Stimulated activated CD4-positive, alpha-beta T cell treated with anti-CD3 and anti-CD28 coated beads, TNF-alpha, amount 100 ng/mL, for 24 hours (primary cell): Measurements from ENCODE around the gene PLCB4.

ENCODE experiments used
- DNase-seq, 3 experiments: peaks; one replicate each; pipeline ENCODE4 v3.0.0-alpha.2; 2020; ENCODE audit warnings: low read depth in 3 of 3

Gene PLCB4

DNA sequence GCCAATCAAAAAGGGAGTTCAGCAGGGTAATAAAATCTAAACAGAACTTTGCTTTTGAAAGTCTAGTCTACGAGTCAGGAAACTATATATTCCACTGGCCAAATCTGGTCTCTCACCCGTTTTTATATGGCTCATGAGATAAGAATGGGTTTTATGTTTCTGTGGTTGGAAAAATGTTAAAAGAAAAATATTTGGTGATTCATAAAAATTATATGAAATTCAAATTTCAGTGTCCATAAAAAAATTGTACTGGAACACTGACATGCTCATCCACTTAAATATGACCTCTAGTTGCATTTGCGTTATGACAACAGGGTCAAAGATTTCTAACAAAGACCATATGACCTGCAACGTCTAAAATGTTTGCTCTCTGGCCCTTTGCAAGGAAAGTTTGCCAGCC is 423.2 kb downstream of the PLCB4 start:
- no peak for DNase-seq

DNA sequence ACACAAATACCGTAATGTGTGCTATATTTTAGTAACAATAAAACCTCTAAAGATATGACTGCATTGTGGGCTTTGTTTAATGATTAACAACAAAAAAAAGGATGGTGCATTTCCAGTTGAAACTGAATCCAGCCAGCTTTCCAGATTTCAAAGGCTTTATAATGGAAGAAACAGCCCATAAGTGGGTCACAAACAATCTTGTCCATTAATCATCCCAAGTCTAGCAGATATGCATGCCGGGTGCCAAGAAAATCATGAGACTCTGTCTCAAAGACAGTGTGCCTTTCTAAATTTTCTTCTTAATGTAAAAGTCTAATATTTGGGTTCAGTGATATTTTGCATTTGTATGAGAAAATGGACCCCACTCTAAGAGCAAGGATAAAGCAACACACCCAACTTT is 424.9 kb downstream of the PLCB4 start:
- no peak for DNase-seq

DNA sequence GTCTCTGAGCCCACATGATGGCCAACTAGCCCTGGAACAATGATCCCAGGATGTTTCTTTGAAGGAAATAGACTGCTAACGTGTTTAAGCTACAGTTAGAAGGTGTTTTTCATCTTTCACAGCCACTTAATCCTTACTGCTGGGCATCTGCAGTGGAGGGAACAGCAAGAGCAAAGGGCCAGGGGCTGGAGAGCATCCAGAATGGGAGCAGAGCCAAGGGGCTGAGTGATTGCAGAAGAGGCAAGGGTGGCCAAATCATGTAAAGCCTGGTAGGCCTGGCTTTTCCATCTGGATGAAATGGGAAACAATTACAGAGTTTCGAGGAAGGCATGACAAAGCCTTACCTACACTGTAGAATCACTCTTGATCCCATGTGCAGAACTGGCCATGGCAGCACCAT is 426.8 kb downstream of the PLCB4 start:
- no peak for DNase-seq

DNA sequence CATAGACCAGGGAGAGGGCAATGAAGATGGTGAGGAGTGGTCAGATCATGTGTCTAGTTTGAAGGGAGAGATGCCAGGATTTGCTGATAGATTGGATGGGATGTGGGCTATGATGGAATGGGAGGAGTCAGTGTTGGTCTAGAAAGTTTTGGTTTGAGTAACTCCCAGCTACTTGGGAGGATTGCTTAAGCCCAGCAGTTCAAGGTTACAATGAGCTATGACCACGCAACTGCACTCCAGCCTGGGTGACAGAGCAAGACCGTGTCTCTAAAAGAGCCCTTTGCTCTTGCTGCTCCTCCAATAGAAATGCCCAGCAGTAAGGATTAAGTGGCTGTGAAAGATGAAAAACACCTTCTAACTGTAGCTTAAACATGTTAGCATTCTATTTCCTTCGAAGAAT is 427.3 kb downstream of the PLCB4 start:
- DNase-seq = no peak

DNA sequence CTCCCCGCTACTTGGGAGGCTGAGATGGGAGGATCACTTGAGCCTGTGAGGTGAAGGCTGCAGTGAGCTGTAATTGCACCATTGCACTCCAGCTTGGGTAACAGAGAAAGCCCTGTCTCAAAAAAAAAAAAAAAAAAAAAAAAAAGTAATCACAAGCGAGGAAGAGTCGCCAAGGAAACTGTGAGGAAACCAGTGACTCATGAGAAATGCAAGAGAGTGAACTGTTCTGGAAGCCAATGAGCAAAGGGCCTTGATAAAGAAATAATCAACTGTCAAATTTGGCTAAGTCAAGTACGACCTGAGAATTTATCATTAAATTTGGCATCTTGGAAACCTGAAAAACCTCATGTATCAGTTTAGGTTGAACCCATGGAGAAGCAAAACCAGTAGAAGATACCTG is 429.4 kb downstream of the PLCB4 start:
- DNase-seq = no peak

DNA sequence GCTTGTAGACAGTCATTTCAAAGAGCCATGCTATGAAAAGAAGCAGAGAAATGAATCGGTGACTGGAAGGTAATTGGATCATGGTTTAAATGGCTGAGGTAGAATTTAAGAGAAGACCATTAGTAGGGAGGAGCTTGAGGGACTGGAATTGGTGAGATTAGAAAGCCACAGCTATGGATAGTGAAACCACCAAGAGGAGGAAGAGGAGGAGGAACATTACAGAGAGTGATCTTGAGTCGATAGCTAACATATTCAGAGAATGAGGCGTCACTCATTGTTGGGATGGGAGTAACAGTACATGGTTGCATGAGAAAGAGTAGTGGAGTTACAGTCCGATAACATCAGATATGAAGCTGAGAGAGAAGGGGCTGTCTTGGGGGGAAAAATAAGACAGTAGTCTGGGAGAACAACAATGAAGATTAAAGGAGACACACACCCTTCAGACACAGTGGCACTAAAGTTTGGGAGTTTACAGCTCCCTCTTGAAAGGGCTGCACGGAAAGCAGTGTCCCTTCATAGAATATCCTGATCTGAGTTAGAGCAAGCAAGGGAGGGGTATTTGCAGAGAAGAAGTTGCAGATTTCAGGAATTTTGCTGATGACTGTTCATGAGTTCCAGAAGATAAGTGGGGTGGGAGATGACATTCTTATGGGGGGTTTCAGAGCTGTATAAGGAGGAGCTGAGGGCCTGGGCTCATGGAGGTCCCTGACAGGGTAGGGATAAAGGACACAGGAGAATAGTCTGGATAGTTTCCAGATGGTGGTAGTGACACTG is 430.4 kb downstream of the PLCB4 start:
- no peak for DNase-seq

DNA sequence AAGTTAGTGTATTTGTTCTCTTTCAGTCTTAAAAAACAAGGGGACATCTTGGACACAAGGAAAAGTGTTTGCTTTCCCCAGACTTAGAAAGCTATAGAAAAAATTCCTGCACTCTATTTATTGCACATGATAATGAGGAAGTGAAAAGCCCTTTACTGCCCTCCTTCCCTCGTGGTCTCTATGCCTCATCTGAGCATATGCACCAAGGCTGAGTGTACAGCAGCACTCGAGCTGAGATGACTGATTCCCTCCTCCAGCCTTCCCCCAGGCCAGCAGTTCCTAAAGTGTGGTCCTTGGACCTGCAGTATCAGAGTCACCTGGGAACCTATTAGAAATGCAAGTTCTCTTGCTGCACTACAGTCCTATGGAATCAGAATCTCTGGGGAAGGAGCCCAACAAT is 431.2 kb downstream of the PLCB4 start:
- DNase-seq = no peak

DNA sequence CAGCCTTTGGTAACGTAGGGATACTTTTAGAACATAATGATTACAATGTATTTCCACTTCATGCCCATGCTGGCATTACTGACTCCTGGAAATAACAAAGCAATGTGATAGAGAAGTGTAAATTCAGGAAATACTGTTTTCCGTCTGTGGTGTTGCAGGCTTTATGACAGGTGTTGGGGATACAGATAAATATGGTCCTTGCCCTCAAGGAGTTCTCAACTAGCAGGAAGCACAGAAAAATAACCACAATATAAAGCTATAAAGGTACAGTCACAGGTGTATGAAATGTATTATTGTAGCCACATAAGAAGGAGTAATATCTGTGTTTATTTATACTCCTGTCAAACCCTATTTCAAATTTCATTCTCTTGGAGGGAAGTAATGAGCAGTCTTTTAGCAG is 432.6 kb downstream of the PLCB4 start:
- DNase-seq = no peak

DNA sequence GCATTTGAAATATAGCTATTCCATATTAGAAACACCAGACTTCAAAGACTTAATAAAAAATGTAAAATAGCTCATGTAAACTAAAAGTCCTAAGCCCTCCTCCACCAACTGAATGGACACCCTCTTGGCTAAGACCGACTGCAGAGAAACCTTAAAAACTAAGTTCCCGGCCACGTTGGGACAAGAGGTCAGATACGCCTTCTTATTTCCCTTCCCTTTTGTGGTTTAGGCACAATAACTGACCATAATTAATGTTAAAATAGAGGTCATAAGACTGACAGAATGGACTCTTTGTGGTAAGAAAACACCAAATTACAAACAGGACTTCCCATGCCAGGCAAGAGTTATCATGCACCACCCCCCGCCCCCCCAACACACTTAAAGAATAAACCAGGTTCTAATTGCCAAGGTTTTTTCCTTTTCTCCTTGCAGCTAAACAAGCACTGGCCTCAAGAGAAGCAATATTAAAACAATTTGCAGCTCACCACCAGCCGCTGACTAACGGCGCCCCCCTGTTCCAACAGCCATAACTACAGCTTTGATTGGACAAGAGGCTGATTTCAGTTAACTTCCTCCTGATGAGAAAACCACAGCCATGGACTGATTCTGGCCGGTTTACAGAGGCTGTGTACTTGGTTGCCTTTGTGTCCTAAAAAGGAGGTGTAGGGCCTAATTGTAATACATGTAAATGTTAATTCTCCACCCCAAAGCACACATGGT is 434.8 kb downstream of the PLCB4 start:
- DNase-seq = no peak

DNA sequence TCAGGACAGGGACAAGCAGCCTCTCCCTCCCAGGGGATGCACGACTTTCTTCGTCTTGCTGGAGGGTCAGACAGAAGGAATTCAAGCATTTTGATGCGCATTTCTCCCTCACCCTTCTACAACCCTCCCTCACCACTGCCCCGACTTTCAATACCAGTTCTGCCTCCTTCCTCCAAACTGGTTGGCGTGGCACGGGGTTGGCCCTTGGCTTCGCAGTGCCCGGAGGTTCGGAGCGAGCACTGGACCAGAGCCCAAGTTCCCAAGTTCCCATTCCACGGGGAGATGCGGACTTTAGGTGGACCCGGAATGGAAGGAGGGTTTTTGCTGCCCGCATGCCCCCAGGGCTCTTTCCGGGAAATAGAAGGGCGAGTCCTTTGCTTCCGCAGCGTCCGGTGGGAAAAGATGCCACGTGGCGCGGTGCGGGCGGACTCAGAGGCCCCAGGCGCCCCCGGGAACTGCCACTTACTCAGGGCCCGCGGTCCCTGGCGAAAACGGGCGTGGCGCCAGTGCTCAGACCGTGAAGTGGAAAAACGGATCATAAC is 437.5 kb downstream of the PLCB4 start:
- no peak for DNase-seq

DNA sequence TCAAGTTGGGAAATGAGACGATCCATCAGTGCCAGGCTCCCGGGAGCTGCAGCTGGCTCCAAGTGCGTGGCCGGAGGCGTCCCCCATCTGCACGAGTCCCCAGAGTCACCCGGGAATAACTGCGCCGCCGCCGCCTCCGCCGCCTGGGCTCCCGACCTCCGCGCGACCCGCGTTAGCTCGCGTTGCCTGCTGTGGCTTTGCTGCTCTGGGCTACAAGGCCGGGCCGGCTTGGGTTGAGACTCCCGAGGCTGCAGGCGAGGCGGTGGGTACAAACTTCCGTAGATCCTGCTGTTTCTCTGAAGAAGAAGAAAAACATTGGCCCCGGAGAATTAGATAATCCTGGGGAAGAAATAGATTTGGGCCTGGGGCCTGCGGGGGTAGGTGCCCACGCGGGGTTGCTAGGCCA is 438.1 kb downstream of the PLCB4 start:
- no peak for DNase-seq

DNA sequence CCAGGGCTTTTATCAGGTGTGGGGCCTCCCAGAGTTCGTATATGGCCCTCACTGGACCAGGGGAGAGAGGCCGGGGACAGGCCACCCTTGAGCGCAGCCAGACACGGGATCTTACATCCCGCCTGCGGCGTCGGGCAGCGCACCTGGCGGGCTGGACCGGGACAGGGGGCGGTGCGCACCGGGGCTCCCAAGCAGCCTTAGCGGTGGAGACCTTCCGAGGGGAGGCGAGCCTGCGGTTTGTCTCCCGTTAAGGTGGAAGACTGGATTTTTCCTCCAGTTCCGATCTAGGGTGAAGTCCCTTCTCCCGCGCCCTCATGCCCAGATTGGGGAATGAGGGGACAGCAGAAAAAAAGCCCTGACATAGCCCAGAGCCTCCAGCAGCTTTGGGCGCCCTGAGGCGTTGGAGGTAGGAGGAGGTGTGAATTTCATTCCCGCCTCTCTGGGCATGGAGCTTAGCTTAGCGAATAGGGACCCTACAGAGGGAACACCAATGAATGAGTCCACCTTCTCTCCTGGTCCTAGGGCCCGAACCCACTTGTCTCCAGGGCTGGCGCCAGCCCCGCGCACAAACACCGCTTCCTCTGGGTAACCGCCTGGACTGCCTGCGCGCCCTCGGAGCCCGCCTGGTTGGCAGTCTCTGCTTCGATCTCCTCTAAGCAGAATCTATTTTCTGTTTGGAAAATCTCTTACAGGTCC is 438.8 kb downstream of the PLCB4 start:
- no peak for DNase-seq

DNA sequence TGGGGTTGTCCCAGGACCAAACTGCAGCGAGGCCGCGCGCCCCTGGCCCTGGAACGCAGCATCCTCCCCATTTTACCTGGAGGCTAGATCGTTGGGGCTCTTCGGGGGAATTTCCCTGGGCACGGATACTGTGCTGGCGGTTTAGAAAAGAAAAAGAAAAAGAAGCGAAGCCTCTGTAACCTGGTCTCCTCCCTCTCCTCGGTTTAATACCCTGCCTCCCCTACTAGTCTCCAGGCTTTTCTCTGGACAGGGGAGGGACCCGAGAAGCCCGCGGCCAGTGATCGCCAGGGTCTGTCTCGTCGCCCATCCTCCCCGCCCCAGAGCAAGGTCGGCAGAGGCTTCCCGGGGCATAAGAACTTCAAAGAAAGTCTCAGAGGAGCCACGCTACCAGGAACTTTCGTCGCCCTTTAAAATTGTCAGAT is 439.4 kb downstream of the PLCB4 start:
- no peak for DNase-seq

DNA sequence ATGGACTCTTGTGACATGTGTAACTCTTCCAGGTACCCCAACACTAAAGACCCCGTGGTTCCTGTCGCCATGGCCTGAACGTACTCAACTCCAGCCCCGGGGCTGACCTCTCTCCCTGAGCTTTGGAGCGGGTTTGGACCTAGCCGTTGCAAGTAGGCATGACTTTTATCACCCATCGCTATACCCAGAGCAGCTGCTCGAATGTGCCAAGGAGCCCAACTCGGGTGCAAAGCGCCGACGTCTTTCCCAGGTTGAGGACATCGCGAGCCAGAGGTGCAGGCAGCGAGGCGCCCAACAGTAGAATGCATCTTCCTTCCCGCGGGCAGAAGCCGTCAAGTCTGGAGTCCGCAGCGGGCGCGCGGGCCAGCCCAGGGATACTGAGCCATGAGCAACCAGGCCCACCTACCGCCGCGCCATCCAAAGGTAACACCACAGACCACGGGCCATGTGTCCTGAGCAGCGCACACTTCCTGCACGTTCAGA is 439.9 kb downstream of the PLCB4 start:
- DNase-seq = no peak

DNA sequence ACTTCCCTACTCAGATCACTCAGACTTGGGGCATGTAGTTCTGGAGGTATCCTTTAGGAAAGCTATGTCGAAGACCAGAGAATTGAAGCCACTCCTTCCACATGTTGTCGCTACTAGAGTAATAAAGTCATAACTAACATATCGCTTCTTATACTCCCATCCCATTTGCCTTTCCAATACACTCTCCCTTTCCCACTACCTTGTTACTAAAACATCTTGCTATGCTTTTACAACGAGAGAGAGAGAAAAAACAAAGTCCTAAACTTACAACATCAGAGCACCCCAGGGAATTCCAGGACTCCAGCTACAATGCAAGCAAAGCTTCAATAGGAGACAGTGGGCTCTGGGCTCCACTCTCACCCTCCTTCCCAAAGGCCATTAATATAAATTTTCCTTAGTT is 440.4 kb downstream of the PLCB4 start:
- no peak for DNase-seq

DNA sequence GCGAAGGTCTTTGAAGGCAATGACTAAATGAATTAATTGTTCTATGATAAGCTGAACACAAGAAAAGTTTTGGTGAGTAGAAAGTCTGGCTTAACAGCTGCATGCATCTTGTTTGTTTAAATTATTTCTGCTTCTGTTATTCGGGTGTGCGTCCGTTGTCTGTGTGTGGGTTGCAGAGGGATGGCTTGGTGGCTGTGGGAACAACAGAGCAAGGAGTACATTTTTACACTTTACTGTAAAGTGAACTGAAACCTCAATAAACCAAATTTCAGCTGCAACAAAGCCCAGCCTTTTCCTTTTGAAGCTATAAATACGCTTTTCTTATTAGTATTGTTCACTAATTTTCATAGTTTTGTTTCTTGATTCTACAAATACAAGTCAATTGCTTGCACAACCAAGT is 442.0 kb downstream of the PLCB4 start:
- no peak for DNase-seq

DNA sequence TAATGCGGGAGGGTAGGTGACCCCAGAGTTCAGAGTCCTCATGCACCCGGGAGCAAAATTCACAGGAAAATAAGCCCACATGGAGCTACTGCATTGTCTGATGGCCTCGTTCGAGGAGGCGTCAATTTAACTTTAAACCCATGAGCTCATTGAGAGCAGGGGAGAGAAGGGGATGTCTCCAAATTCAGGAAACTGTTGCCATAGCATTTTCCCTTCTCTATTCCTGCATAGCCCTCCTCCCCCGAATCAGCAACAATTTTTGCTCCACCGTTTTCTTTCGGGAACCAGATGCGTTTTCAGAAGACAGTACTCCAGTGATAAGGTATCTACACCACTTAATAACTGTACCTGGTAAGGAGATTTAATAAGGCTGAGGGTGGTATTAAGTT is 445.2 kb downstream of the PLCB4 start:
- no peak for DNase-seq

DNA sequence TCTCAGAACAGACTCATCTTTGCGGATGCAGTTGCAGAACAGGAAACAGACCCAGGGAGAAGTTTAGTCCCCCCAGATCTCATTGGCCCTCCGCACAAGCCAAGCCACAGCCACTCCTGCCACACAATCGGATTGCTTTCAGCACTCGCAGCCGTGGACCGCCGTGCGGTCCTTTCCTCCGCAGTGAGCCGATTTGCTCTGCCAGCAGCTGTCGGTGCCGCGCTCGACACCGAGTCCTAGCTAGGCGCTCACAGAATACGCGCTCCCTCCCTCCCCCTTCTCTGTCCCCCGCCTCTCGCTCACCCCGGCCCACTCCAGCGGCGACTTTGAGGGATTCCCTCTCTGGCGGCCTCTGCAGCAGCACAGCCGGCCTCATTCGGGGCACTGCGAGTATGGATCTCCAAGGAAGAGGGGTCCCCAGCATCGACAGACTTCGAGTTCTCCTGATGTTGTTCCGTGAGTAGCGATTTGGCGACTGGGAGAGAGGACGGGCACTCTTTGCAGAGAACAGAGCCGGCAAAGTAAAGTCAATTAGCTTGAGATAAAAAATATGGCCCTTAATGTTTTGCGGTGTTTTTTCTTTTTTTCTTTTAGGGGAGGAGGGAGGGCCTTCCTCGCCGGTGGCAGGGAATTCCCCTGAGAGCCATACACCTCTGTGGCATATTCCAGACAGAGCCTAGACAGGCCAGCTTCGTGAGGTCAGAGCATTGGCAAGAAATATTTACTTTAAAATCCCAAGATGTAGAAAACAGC is 445.8 kb downstream of the PLCB4 start, which contains the start of gene LAMP5:
TSS of gene LAMP5 (plus strand) at position 130 of the 753 bp plus-strand sequence. CDS start at position 393, 263 bp downstream.
- DNase-seq = no peak

DNA sequence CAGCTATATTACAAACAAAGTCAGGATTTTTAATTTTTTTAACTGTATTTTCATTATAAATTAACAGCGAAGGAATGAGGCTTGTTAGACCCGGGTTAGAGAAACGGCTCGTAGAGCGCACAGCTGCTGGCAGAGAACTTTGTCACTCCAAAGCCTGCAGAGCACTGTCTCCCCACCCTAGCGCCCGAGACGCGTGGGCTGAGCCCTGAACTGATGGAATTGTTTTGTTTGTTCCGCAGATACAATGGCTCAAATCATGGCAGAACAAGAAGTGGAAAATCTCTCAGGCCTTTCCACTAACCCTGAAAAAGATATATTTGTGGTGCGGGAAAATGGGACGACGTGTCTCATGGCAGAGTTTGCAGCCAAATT is 446.3 kb downstream of the PLCB4 start:
- DNase-seq = no peak

DNA sequence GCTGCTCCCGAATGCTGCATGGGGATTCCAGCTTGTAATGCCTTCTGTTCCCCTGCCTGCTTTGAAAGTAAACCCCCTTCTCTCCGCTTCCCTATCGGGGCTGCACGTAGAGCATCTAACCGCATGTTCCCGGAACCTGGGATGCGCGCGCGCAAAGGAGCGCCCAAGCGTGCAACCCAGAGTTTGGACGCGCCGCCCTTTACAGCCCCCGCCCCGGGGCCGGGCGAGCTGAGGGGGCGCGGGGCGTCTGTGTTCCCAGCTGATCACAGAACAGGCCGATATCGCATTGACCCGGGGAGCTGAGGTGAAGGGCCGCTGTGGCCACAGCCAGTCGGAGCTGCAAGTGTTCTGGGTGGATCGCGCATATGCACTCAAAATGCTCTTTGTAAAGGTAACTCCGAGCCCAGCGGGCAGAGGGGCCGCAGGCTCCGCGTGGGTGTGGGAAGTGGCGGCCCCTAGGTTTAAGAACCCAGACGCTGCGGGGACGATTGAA is 446.9 kb downstream of the PLCB4 start:
- no peak for DNase-seq

DNA sequence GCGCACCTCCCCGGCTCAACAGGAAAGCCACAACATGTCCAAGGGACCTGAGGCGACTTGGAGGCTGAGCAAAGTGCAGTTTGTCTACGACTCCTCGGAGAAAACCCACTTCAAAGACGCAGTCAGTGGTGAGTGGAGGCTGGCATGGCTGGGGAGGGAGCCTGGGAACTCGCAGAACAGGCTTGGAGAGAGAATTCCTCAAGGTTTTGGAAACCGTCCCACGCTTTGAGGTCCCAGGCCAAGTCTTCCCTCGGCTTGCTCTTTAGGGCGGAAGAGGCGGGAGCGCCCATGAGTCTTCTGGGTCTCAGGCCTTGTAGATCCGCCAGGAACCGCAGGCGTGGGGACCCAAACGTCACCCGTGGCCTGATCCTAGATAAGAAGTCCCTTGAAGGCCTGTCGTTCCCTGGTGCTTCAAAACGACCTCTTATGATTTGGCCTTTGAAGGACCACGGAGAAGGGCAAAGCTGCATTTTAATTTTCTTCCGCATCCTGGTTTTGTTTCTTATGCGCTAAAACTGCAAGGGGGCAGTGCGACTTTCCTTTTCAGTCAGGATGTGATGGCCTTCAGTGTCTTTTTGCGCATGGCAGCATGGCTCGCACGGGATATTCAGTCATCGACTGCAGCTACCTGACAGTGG is 447.5 kb downstream of the PLCB4 start:
- DNase-seq = no peak
